K562 (cell line): Measurements from ENCODE around the gene VILL. TPM values are rescaled to one million over a fixed set of nuclear protein-coding genes. Genes with fewer than 3 reads are reported as not detected.

Source experiments
- ATAC-seq: fragments of 200-7000 bp; cut with Tn5 transposase; 3 replicates; pipeline ENCODE4 v1.9.1; 2020; ENCODE audit warnings: moderate library complexity
- BruUV-seq: library from RNA; stranded (reverse); fragments of 400-500 nt; replicated peaks from 2 replicates; lab custom pipeline; 2021; lab: Mats Ljungman, UMichigan
- CTCF ChIA-PET: fragments of 300-600 bp; formaldehyde crosslinking; extraction: SDS; loops from one replicate; lab custom pipeline; 2021; ENCODE audit warnings: low intra/inter-chr PET ratio; lab: Yijun Ruan, JAX
- POLR2A ChIA-PET: fragments of 300-600, 350-650 bp; sonication (Branson Sonifier 250); formaldehyde crosslinking; extraction: SDS; loops from one replicate; lab custom pipeline; 2021; ENCODE audit warnings: antibody characterized with exemption, inconsistent platforms; lab: Yijun Ruan, JAX
- DNase-seq, 4 experiments: peaks; one replicate each; pipeline versions ENCODE4 v3.0.0 to v3.0.0-alpha.2; 2011 to 2018; ENCODE audit warnings: low spot score in 3 of 4, mixed read lengths in 3 of 4; ENCODE audit errors: extremely low read depth in 1 of 4
- FAIRE-seq: peaks from 2 replicates; lab custom pipeline; 2011; peaks lifted over from hg19 to GRCh38; lab: Jason Lieb, UNC
- H2AFZ ChIP-seq: 2 replicates; pipeline ENCODE4 v1.6.0; 2011; ENCODE audit warnings: low read depth, low read length, control low read depth, inconsistent platforms
- H3K27ac ChIP-seq: fragments of 200-600 bp; 3 replicates; pipeline ENCODE4 v1.8.0; 2011; ENCODE audit warnings: low read depth, mild to moderate bottlenecking, control low read depth, inconsistent platforms, low read length, moderate library complexity, mixed read lengths; ENCODE audit errors: extremely low read depth
- H3K27me3 ChIP-seq, 2 experiments: fragments of 300-600 bp in 1 of 2; 2 replicates in 1 of 2; 3 replicates in 1 of 2; pipeline versions ENCODE4 v1.6.0 to v1.8.0; 2011; ENCODE audit warnings: inconsistent platforms in 2 of 2, low read length in 2 of 2, mild to moderate bottlenecking in 1 of 2, mixed read lengths in 1 of 2, moderate library complexity in 1 of 2; ENCODE audit not compliant: control insufficient read depth in 2 of 2, insufficient read depth in 2 of 2
- H3K36me3 ChIP-seq: fragments of 300-600 bp; 3 replicates; pipeline ENCODE4 v1.8.0; 2011; ENCODE audit warnings: mild to moderate bottlenecking, low read length, inconsistent platforms; ENCODE audit not compliant: control insufficient read depth, insufficient read depth
- H3K4me1 ChIP-seq, 2 experiments: fragments of 200-600 bp in 1 of 2; replicated peaks in 1 of 2; 2 replicates in 1 of 2; 3 replicates in 1 of 2; pipeline versions ENCODE4 v1.5.1 to v1.8.0; 2011; ENCODE audit warnings: inconsistent platforms in 2 of 2, low read length in 2 of 2, mild to moderate bottlenecking in 1 of 2, mixed read lengths in 1 of 2, moderate library complexity in 1 of 2; ENCODE audit not compliant: control insufficient read depth in 2 of 2, insufficient read depth in 2 of 2
- H3K4me2 ChIP-seq: 2 replicates; pipeline ENCODE4 v1.6.1; 2011; ENCODE audit warnings: low read length, control low read depth, inconsistent platforms, mixed read lengths; ENCODE audit not compliant: insufficient read depth
- H3K4me3 ChIP-seq: fragments of 200-600 bp; sonication (generic), shearing (Covaris generic); 2 replicates; pipeline ENCODE4 v1.5.1; 2016; ENCODE audit warnings: control low read depth, inconsistent platforms
- H3K79me2 ChIP-seq: fragments of 200-600 bp; 3 replicates; pipeline ENCODE4 v1.8.0; 2011; ENCODE audit warnings: low read length, inconsistent platforms; ENCODE audit not compliant: control insufficient read depth, insufficient read depth
- H3K9ac ChIP-seq, 2 experiments: 2 replicates each; pipeline versions ENCODE4 v1.6.0 to v1.6.1; 2011; ENCODE audit warnings: low read depth in 2 of 2, low read length in 2 of 2, control low read depth in 1 of 2, inconsistent platforms in 1 of 2, mild to moderate bottlenecking in 1 of 2, mixed read lengths in 1 of 2; ENCODE audit not compliant: insufficient read depth in 1 of 2
- H3K9me1 ChIP-seq: one replicate; pipeline ENCODE4 v1.6.0; 2011; ENCODE audit warnings: inconsistent platforms, mild to moderate bottlenecking, low read length, moderate library complexity; ENCODE audit not compliant: control insufficient read depth, insufficient read depth
- H3K9me3 ChIP-seq: replicated peaks from 2 replicates; pipeline ENCODE4 v1.5.1; 2011; ENCODE audit warnings: low read depth, low read length, inconsistent platforms; ENCODE audit not compliant: control insufficient read depth, insufficient read depth
- H4K20me1 ChIP-seq: replicated peaks from 2 replicates; pipeline ENCODE4 v1.6.1; 2011; ENCODE audit warnings: low read length, inconsistent platforms, mixed read lengths; ENCODE audit not compliant: control insufficient read depth, insufficient read depth
- E2F6 ChIP-seq, 2 experiments: IDR thresholded peaks; 2 replicates each; pipeline ENCODE4 v1.6.1; 2011; ENCODE audit warnings: borderline replicate concordance in 1 of 2, control low read depth in 1 of 2, low read depth in 1 of 2, low read length in 1 of 2, mild to moderate bottlenecking in 1 of 2, mixed read lengths in 1 of 2, moderate library complexity in 1 of 2; ENCODE audit not compliant: insufficient read depth in 1 of 2, insufficient read length in 1 of 2, poor library complexity in 1 of 2, severe bottlenecking in 1 of 2; ENCODE audit errors: extremely low read depth in 1 of 2
- ELF2 ChIP-seq: fragments of 250-450 bp; sonication (Bioruptor Pico); IDR thresholded peaks from 2 replicates; pipeline ENCODE4 v1.5.0; 2021; ENCODE audit warnings: mild to moderate bottlenecking
- HDAC6 ChIP-seq: IDR thresholded peaks from 2 replicates; pipeline ENCODE4 v1.6.1; 2012; ENCODE audit warnings: low read depth, mild to moderate bottlenecking, control low read depth, inconsistent platforms, low read length, moderate library complexity
- HDGF ChIP-seq: fragments of 450-650 bp; IDR thresholded peaks from 2 replicates; pipeline ENCODE4 v1.6.1; 2016
- LCOR ChIP-seq: sonication (generic); formaldehyde crosslinking; IDR thresholded peaks from 2 replicates; pipeline ENCODE4 v1.8.0; 2022; ENCODE audit warnings: mild to moderate bottlenecking, missing genetic modification reagents
- MXD1 ChIP-seq: fragments of 250-450 bp; sonication (Bioruptor Pico); IDR thresholded peaks from 2 replicates; pipeline ENCODE4 v1.8.0; 2021; ENCODE audit warnings: borderline replicate concordance, mild to moderate bottlenecking, moderate library complexity; ENCODE audit not compliant: poor library complexity, severe bottlenecking
- TSC22D4 ChIP-seq: fragments of 450-650 bp; IDR thresholded peaks from 2 replicates; pipeline ENCODE4 v1.6.1; 2016; ENCODE audit warnings: missing genetic modification characterization, missing biosample characterization, control low read depth
- WGBS: fragments of 100-300 bp; shearing (Covaris generic); methylation state at CpG from one replicate; pipeline ENCODE4 v1.1.6; 2016; ENCODE audit warnings: low coverage, mixed read lengths; ENCODE audit not compliant: insufficient coverage; ENCODE audit errors: missing lambda C conversion rate; 5-methylcytosine and 5-hydroxymethylcytosine counted together
- in situ Hi-C: fragments of 300-500 bp; cut with MboI; formaldehyde crosslinking; loops from 4 replicates; pipeline ENCODE4 v1.15.0; 2018; ENCODE audit warnings: inconsistent platforms, mixed read lengths
- intact Hi-C: fragments of 100-400 bp; cut with micrococcal nuclease; formaldehyde crosslinking; loops from 2 replicates; pipeline ENCODE4 v1.14.2; 2022
- polyA plus RNA-seq, 8 experiments: library from polyadenylated mRNA; depleted of rRNA in 4 of 8; stranded (reverse) in 5 of 8; unstranded in 3 of 8; fragments of >200 nt; fragmentation: Nextera tagmentation in 2 of 8; fragmentation: Illumina TruSeq in 1 of 8; extraction: Ambion mirVana in 2 of 8; extraction: Trizol in 1 of 8; gene quantifications; 2 replicates each; pipeline versions ENCODE4 v1.2.1 to v1.2.3, GENCODE V29; 2011 to 2014; ENCODE audit warnings: inconsistent platforms in 1 of 8, missing spikeins in 1 of 8
- total RNA-seq, 7 experiments: library from RNA; depleted of rRNA in 6 of 7; stranded (reverse); fragments of >200 nt in 6 of 7; fragmentation: Illumina TruSeq in 2 of 7; extraction: Trizol in 2 of 7; gene quantifications; 2 replicates each; pipeline versions ENCODE4 v1.2.1 to v1.2.3, GENCODE V29; 2011 to 2021; ENCODE audit warnings: low replicate concordance in 1 of 7

Gene VILL
- total and polyA plus RNA-seq, 9 of the 15 experiments (the other 6 are each of a cell fraction or from before 2014, with no cell fraction given) = 0.11 to 16.0 (median 8.8) TPM

- TF ChIP-seq E2F6 (IDR thresholded peaks at IDR 0.05; ENCODE audit: borderline replicate concordance in 1 of 2, extremely low read depth in 1 of 2, insufficient read depth in 1 of 2, insufficient read length in 1 of 2, low read depth in 1 of 2, low read length in 1 of 2, poor library complexity in 1 of 2, severe bottlenecking in 1 of 2) (no peak), LCOR (CRISPR knock-in tag) (no peak), MXD1 (CRISPR knock-in tag) (no peak)
These were observed 44.1 kb upstream of the VILL start (continued) for GRCh38 chr3:37946531-37946889.

GRCh38 chr3:37949866-37950265 lies 40.7 kb upstream of the VILL start:
- in situ Hi-C loops (no loop called here), intact Hi-C loops (no loop called here)
- Histone ChIP-seq H3K9me1 (no peaks in the 10 kb centered on the region), H3K9me3 (no peaks in the 10 kb centered on the region), H3K4me3 (no peak overlapping the region), H3K79me2 (no peaks in the 10 kb centered on the region), H3K4me1 (peaks cover 0 to 9% of the 10 kb centered on the region in 2 experiments; a peak in 2 of 5 replicates), H3K27ac (no peak overlapping the region), H3K27me3 (peaks cover 0 to 20% of the 10 kb centered on the region in 2 experiments; a peak in 2 of 5 replicates), H3K4me2 (no peak overlapping the region), H4K20me1 (peaks cover 6% of the 10 kb centered on the region), H3K9ac (no peak overlapping the region), H3K36me3 (no peaks in the 10 kb centered on the region), H2AFZ (no peak overlapping the region)
- ATAC-seq (no peak), FAIRE-seq (no peak), DNase-seq (no peak)
- BruUV-seq = no TSS peak
- ChIA-PET CTCF (no interaction called here), POLR2A (no interaction called here)
- WGBS = 36% methylated on average over 6 of the region's 6 CpGs
- TF ChIP-seq HDAC6 (no peak), ELF2 (CRISPR knock-in tag) (no peak), HDGF (no peak), TSC22D4 (tag) (no peak)
